PC-3 (cell line): ENCODE measurements around the gene DHFR. TPM values are rescaled to one million over a fixed set of nuclear protein-coding genes. Genes with fewer than 3 reads are reported as not detected.

Source experiments
- ATAC-seq: fragments of 200-7000 bp; cut with Tn5 transposase; 2 replicates; pipeline ENCODE4 v1.9.1; 2020; ENCODE audit warnings: mild to moderate bottlenecking, moderate library complexity
- BruUV-seq: library from RNA; stranded (reverse); fragments of 400-500 nt; replicated peaks from 2 replicates; lab custom pipeline; 2021; lab: Mats Ljungman, UMichigan
- CTCF ChIA-PET: fragments of 300-600 bp; sonication (Branson Sonifier 250); formaldehyde crosslinking; loops from one replicate; lab custom pipeline; 2022; ENCODE audit warnings: antibody characterized with exemption; lab: Charles Lee
- POLR2A ChIA-PET: fragments of 300-600 bp; sonication (Branson Sonifier 250); formaldehyde crosslinking; loops from one replicate; lab custom pipeline; 2022; ENCODE audit warnings: antibody characterized with exemption; ENCODE audit not compliant: unreplicated experiment; lab: Charles Lee
- DNase-seq: peaks from one replicate; pipeline ENCODE4 v3.0.0-alpha.2; 2015
- H2AFZ ChIP-seq: fragments of 300-600 bp; sonication (generic); 2 replicates; pipeline ENCODE4 v1.6.0; 2016; ENCODE audit warnings: antibody characterized with exemption, low read length
- H3F3A ChIP-seq: fragments of 300-600 bp; sonication (generic); one replicate; pipeline ENCODE4 v1.6.0; 2017; ENCODE audit warnings: antibody characterized with exemption, low read length, control low read depth, mild to moderate bottlenecking; ENCODE audit not compliant: unreplicated experiment
- H3K27ac ChIP-seq: fragments of 300-600 bp; sonication (generic); 2 replicates; pipeline ENCODE4 v1.5.1; 2016; ENCODE audit warnings: mild to moderate bottlenecking, low read length
- H3K27me3 ChIP-seq: fragments of 300-600 bp; sonication (generic); 2 replicates; pipeline ENCODE4 v1.6.1; 2016; ENCODE audit warnings: low read length, mixed read lengths
- H3K36me3 ChIP-seq: fragments of 300-600 bp; sonication (generic); 2 replicates; pipeline ENCODE4 v1.6.1; 2016; ENCODE audit warnings: low read depth, mixed run types, low read length, mixed read lengths
- H3K4me1 ChIP-seq: fragments of 300-600 bp; sonication (generic); 2 replicates; pipeline ENCODE4 v1.5.1; 2016; ENCODE audit warnings: low read length; ENCODE audit not compliant: insufficient read depth
- H3K4me2 ChIP-seq: fragments of 300-600 bp; sonication (generic); 2 replicates; pipeline ENCODE4 v1.6.0; 2016; ENCODE audit warnings: low read length
- H3K4me3 ChIP-seq: fragments of 300-600 bp; sonication (generic); 2 replicates; pipeline ENCODE4 v1.5.1; 2016; ENCODE audit warnings: mild to moderate bottlenecking, low read length, mixed read lengths
- H3K79me2 ChIP-seq: fragments of 300-600 bp; sonication (generic); 2 replicates; pipeline ENCODE4 v1.6.1; 2017; ENCODE audit warnings: low read length, mixed read lengths
- H3K9ac ChIP-seq: fragments of 300-600 bp; sonication (generic); 2 replicates; pipeline ENCODE4 v1.6.0; 2016; ENCODE audit warnings: mild to moderate bottlenecking, low read length
- H3K9me2 ChIP-seq: fragments of 300-600 bp; sonication (generic); replicated peaks from 2 replicates; pipeline ENCODE4 v1.6.1; 2016; ENCODE audit warnings: mixed run types, low read length, mixed read lengths
- H3K9me3 ChIP-seq: fragments of 300-600 bp; sonication (generic); 2 replicates; pipeline ENCODE4 v1.6.1; 2016; ENCODE audit warnings: low read length, mixed read lengths
- H4K20me1 ChIP-seq: fragments of 300-600 bp; sonication (generic); 2 replicates; pipeline ENCODE4 v1.6.1; 2016; ENCODE audit warnings: low read length, mixed read lengths
- CTCF ChIP-seq: fragments of 300-600 bp; sonication (generic); conservative IDR thresholded peaks from 2 replicates; pipeline ENCODE4 v1.5.1; 2017; ENCODE audit warnings: antibody characterized with exemption, low read depth, mild to moderate bottlenecking, low read length
- EZH2 ChIP-seq: fragments of 300-600 bp; sonication (generic); IDR thresholded peaks from one replicate; pipeline ENCODE4 v1.6.1; 2017; ENCODE audit warnings: antibody characterized with exemption, mild to moderate bottlenecking, low read length; ENCODE audit not compliant: unreplicated experiment
- EZH2phosphoT487 ChIP-seq: fragments of 300-600 bp; sonication (generic); IDR thresholded peaks from 2 replicates; pipeline ENCODE4 v1.6.1; 2018; ENCODE audit warnings: mild to moderate bottlenecking, antibody characterized with exemption, low read length, borderline replicate concordance
- intact Hi-C: fragments of 100-400 bp; cut with micrococcal nuclease; formaldehyde crosslinking; loops from 2 replicates; pipeline ENCODE4 v1.9.0; 2023
- total RNA-seq: library from RNA; depleted of rRNA; stranded (reverse); fragments of >200 nt; gene quantifications from 2 replicates; pipeline ENCODE4 v1.2.3, GENCODE V29; 2014

The DHFR gene
- total RNA-seq, 1 experiment from 2014 or later = 22.0 TPM

GRCh38 chr5:80696450-80696849, 41.7 kb upstream of the DHFR start:
- CTCF ChIA-PET = no interaction called here
- Histone ChIP-seq H4K20me1 (no peaks in the 10 kb centered on the region), H2AFZ (no peak overlapping the region), H3K4me1 (no peaks in the 10 kb centered on the region), H3F3A (no peaks in the 10 kb centered on the region), H3K79me2 (no peaks in the 10 kb centered on the region), H3K4me3 (no peak overlapping the region), H3K36me3 (no peaks in the 10 kb centered on the region), H3K9me3 (no peaks in the 10 kb centered on the region), H3K4me2 (no peak overlapping the region), H3K9ac (no peak overlapping the region), H3K27ac (no peak overlapping the region), H3K9me2 (no peaks in the 10 kb centered on the region), H3K27me3 (no peaks in the 10 kb centered on the region)
- no peak for DNase-seq
- intact Hi-C loops = no loop called here
- POLR2A ChIA-PET = interaction anchor here (0.6 kb wide), 1 partner anchor 791 kb away, joined by 4 read pairs; no protein-coding TSS in a partner anchor
- no TSS peak for BruUV-seq
- TF ChIP-seq EZH2phosphoT487 (no peak), CTCF (no peak), EZH2 (no peak)
- no peak for ATAC-seq

DNA sequence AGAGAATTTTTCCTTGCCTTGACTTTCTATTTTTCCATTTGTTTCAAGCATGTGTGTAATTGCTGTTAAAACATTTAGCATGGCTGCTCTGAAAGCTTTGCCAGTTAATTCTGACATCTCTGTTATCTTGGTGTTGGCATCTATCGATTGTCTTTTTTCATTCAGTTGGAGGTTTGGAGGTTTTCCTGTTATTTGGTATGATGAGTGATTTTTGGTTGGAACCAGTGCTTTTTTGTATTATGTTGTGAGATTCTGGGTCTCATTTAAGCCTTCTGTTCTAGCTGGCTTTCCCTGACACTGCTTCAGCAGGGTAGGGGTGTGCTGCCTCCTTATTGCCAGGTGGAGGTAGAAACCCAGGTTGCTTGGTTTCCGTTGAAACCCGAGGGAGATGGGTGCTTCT, 40.9 kb upstream of the DHFR start:
- H3F3A ChIP-seq = no peaks in the 10 kb centered on the region
- H3K36me3 ChIP-seq = no peaks in the 10 kb centered on the region
- H3K9me2 ChIP-seq = no peaks in the 10 kb centered on the region
- no peak overlapping the region for H3K27ac ChIP-seq
- no peak overlapping the region for H3K4me3 ChIP-seq
- H3K79me2 ChIP-seq = no peaks in the 10 kb centered on the region
- DNase-seq (no peak), ATAC-seq (no peak)
- no peaks in the 10 kb centered on the region for H3K4me1 ChIP-seq
- H3K9me3 ChIP-seq = no peaks in the 10 kb centered on the region
- no peak for TF ChIP-seq EZH2
- no peak for TF ChIP-seq CTCF
- TF ChIP-seq EZH2phosphoT487 = no peak
- POLR2A ChIA-PET = no interaction called here
- no peak overlapping the region for H3K4me2 ChIP-seq
- H3K27me3 ChIP-seq = no peaks in the 10 kb centered on the region
- no peak overlapping the region for H3K9ac ChIP-seq
- no peak overlapping the region for H2AFZ ChIP-seq
- no TSS peak for BruUV-seq
- CTCF ChIA-PET = no interaction called here
- H4K20me1 ChIP-seq = no peaks in the 10 kb centered on the region
- intact Hi-C loops = no loop called here

DNA sequence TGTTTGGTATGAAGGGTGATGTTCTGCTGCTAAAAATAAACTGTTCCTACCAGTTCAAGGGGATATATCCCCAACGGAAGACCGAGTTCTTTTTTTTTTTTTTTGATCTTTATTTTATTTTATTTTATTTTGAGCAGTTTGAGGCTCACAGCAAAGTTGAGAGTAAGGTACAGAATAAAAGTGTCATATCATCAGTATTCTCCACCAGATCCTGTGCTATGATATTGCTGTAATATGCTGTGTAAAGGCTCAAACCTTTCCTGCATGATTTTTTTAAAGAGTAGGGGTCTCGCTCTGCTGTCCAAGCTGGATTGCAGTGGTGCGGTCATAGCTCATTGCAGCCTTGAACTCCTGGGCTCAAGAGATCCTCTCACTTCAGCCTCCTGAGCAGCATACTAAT, 34.8 kb upstream of the DHFR start:
- no peak overlapping the region for H3K9ac ChIP-seq
- POLR2A ChIA-PET = no interaction called here
- no peak overlapping the region for H3K4me2 ChIP-seq
- CTCF ChIA-PET = no interaction called here
- no peaks in the 10 kb centered on the region for H3K27me3 ChIP-seq
- TF ChIP-seq EZH2 (no peak), EZH2phosphoT487 (no peak), CTCF (no peak)
- H4K20me1 ChIP-seq = no peaks in the 10 kb centered on the region
- no peaks in the 10 kb centered on the region for H3K9me3 ChIP-seq
- ATAC-seq (no peak), DNase-seq (no peak)
- H3F3A ChIP-seq = no peaks in the 10 kb centered on the region
- H3K9me2 ChIP-seq = no peaks in the 10 kb centered on the region
- intact Hi-C loops = loop anchor here (10.0 kb wide), 1 partner anchor 605 kb away; no protein-coding TSS in a partner anchor
- H3K36me3 ChIP-seq = no peaks in the 10 kb centered on the region
- no peak overlapping the region for H3K4me3 ChIP-seq
- no peaks in the 10 kb centered on the region for H3K4me1 ChIP-seq
- no peak overlapping the region for H2AFZ ChIP-seq
- no TSS peak for BruUV-seq
- no peaks in the 10 kb centered on the region for H3K79me2 ChIP-seq
- no peak overlapping the region for H3K27ac ChIP-seq
